K562 (cell line): ENCODE results near the gene POLR1D. TPM values are rescaled to one million over a fixed set of nuclear protein-coding genes. Genes with fewer than 3 reads are reported as not detected.

ENCODE experiments used
- ATAC-seq: fragments of 200-7000 bp; cut with Tn5 transposase; 3 replicates; pipeline ENCODE4 v1.9.1; 2020; ENCODE audit warnings: moderate library complexity
- BruUV-seq: library from RNA; stranded (reverse); fragments of 400-500 nt; replicated peaks from 2 replicates; lab custom pipeline; 2021; lab: Mats Ljungman, UMichigan
- CTCF ChIA-PET: fragments of 300-600 bp; formaldehyde crosslinking; extraction: SDS; loops from one replicate; lab custom pipeline; 2021; ENCODE audit warnings: low intra/inter-chr PET ratio; lab: Yijun Ruan, JAX
- POLR2A ChIA-PET: fragments of 300-600, 350-650 bp; sonication (Branson Sonifier 250); formaldehyde crosslinking; extraction: SDS; loops from one replicate; lab custom pipeline; 2021; ENCODE audit warnings: antibody characterized with exemption, inconsistent platforms; lab: Yijun Ruan, JAX
- DNase-seq, 4 experiments: peaks; one replicate each; pipeline versions ENCODE4 v3.0.0 to v3.0.0-alpha.2; 2011 to 2018; ENCODE audit warnings: low spot score in 3 of 4, mixed read lengths in 3 of 4; ENCODE audit errors: extremely low read depth in 1 of 4
- FAIRE-seq: peaks from 2 replicates; lab custom pipeline; 2011; peaks lifted over from hg19 to GRCh38; lab: Jason Lieb, UNC
- H2AFZ ChIP-seq: 2 replicates; pipeline ENCODE4 v1.6.0; 2011; ENCODE audit warnings: low read depth, low read length, control low read depth, inconsistent platforms
- H3K27ac ChIP-seq: fragments of 200-600 bp; 3 replicates; pipeline ENCODE4 v1.8.0; 2011; ENCODE audit warnings: low read depth, mild to moderate bottlenecking, control low read depth, inconsistent platforms, low read length, moderate library complexity, mixed read lengths; ENCODE audit errors: extremely low read depth
- H3K27me3 ChIP-seq, 2 experiments: fragments of 300-600 bp in 1 of 2; 2 replicates in 1 of 2; 3 replicates in 1 of 2; pipeline versions ENCODE4 v1.6.0 to v1.8.0; 2011; ENCODE audit warnings: inconsistent platforms in 2 of 2, low read length in 2 of 2, mild to moderate bottlenecking in 1 of 2, mixed read lengths in 1 of 2, moderate library complexity in 1 of 2; ENCODE audit not compliant: control insufficient read depth in 2 of 2, insufficient read depth in 2 of 2
- H3K36me3 ChIP-seq: fragments of 300-600 bp; 3 replicates; pipeline ENCODE4 v1.8.0; 2011; ENCODE audit warnings: mild to moderate bottlenecking, low read length, inconsistent platforms; ENCODE audit not compliant: control insufficient read depth, insufficient read depth
- H3K4me1 ChIP-seq, 2 experiments: fragments of 200-600 bp in 1 of 2; replicated peaks in 1 of 2; 2 replicates in 1 of 2; 3 replicates in 1 of 2; pipeline versions ENCODE4 v1.5.1 to v1.8.0; 2011; ENCODE audit warnings: inconsistent platforms in 2 of 2, low read length in 2 of 2, mild to moderate bottlenecking in 1 of 2, mixed read lengths in 1 of 2, moderate library complexity in 1 of 2; ENCODE audit not compliant: control insufficient read depth in 2 of 2, insufficient read depth in 2 of 2
- H3K4me2 ChIP-seq: 2 replicates; pipeline ENCODE4 v1.6.1; 2011; ENCODE audit warnings: low read length, control low read depth, inconsistent platforms, mixed read lengths; ENCODE audit not compliant: insufficient read depth
- H3K4me3 ChIP-seq: fragments of 200-600 bp; sonication (generic), shearing (Covaris generic); 2 replicates; pipeline ENCODE4 v1.5.1; 2016; ENCODE audit warnings: control low read depth, inconsistent platforms
- H3K79me2 ChIP-seq: fragments of 200-600 bp; 3 replicates; pipeline ENCODE4 v1.8.0; 2011; ENCODE audit warnings: low read length, inconsistent platforms; ENCODE audit not compliant: control insufficient read depth, insufficient read depth
- H3K9ac ChIP-seq, 2 experiments: 2 replicates each; pipeline versions ENCODE4 v1.6.0 to v1.6.1; 2011; ENCODE audit warnings: low read depth in 2 of 2, low read length in 2 of 2, control low read depth in 1 of 2, inconsistent platforms in 1 of 2, mild to moderate bottlenecking in 1 of 2, mixed read lengths in 1 of 2; ENCODE audit not compliant: insufficient read depth in 1 of 2
- H3K9me1 ChIP-seq: one replicate; pipeline ENCODE4 v1.6.0; 2011; ENCODE audit warnings: inconsistent platforms, mild to moderate bottlenecking, low read length, moderate library complexity; ENCODE audit not compliant: control insufficient read depth, insufficient read depth
- H3K9me3 ChIP-seq: replicated peaks from 2 replicates; pipeline ENCODE4 v1.5.1; 2011; ENCODE audit warnings: low read depth, low read length, inconsistent platforms; ENCODE audit not compliant: control insufficient read depth, insufficient read depth
- H4K20me1 ChIP-seq: replicated peaks from 2 replicates; pipeline ENCODE4 v1.6.1; 2011; ENCODE audit warnings: low read length, inconsistent platforms, mixed read lengths; ENCODE audit not compliant: control insufficient read depth, insufficient read depth
- KHSRP ChIP-seq: fragments of 450-650 bp; IDR thresholded peaks from 2 replicates; pipeline ENCODE4 v1.6.1; 2017
- MTA1 ChIP-seq: fragments of 450-650 bp; IDR thresholded peaks from 2 replicates; pipeline ENCODE4 v1.6.1; 2017; ENCODE audit warnings: borderline replicate concordance
- NUFIP1 ChIP-seq: fragments of 450-650 bp; IDR thresholded peaks from 2 replicates; pipeline ENCODE4 v1.6.1; 2018; ENCODE audit not compliant: partially characterized antibody
- PTRF ChIP-seq: fragments of 450-650 bp; IDR thresholded peaks from 2 replicates; pipeline ENCODE4 v1.6.1; 2016; ENCODE audit warnings: mild to moderate bottlenecking, missing genetic modification characterization, missing compliant biosample characterization
- SIN3A ChIP-seq, 2 experiments: fragments of 150-350 bp in 1 of 2; IDR thresholded peaks; 2 replicates each; pipeline ENCODE4 v1.6.1; 2011 to 2016; ENCODE audit warnings: borderline replicate concordance in 2 of 2, low read depth in 2 of 2, low read length in 2 of 2, mild to moderate bottlenecking in 2 of 2, moderate library complexity in 2 of 2; ENCODE audit not compliant: control insufficient read depth in 1 of 2
- TEAD1 ChIP-seq, 2 experiments: fragments of 450-650 bp in 1 of 2; sonication (generic) in 1 of 2; formaldehyde crosslinking; IDR thresholded peaks; 2 replicates each; pipeline versions ENCODE4 v1.4.0 to v1.8.0; 2020 to 2022; ENCODE audit warnings: mild to moderate bottlenecking in 2 of 2, missing genetic modification reagents in 1 of 2
- ZNF561 ChIP-seq: fragments of 450-650 bp; formaldehyde crosslinking; conservative IDR thresholded peaks from 2 replicates; pipeline ENCODE4 v1.4.0; 2020; ENCODE audit warnings: mild to moderate bottlenecking, moderate library complexity
- ZNF586 ChIP-seq: fragments of 450-650 bp; formaldehyde crosslinking; conservative IDR thresholded peaks from 2 replicates; pipeline ENCODE4 v1.4.0; 2020; ENCODE audit warnings: mild to moderate bottlenecking, moderate library complexity
- WGBS: fragments of 100-300 bp; shearing (Covaris generic); methylation state at CpG from one replicate; pipeline ENCODE4 v1.1.6; 2016; ENCODE audit warnings: low coverage, mixed read lengths; ENCODE audit not compliant: insufficient coverage; ENCODE audit errors: missing lambda C conversion rate; 5-methylcytosine and 5-hydroxymethylcytosine counted together
- in situ Hi-C: fragments of 300-500 bp; cut with MboI; formaldehyde crosslinking; loops from 4 replicates; pipeline ENCODE4 v1.15.0; 2018; ENCODE audit warnings: inconsistent platforms, mixed read lengths
- intact Hi-C: fragments of 100-400 bp; cut with micrococcal nuclease; formaldehyde crosslinking; loops from 2 replicates; pipeline ENCODE4 v1.14.2; 2022
- polyA plus RNA-seq, 8 experiments: library from polyadenylated mRNA; depleted of rRNA in 4 of 8; stranded (reverse) in 5 of 8; unstranded in 3 of 8; fragments of >200 nt; fragmentation: Nextera tagmentation in 2 of 8; fragmentation: Illumina TruSeq in 1 of 8; extraction: Ambion mirVana in 2 of 8; extraction: Trizol in 1 of 8; gene quantifications; 2 replicates each; pipeline versions ENCODE4 v1.2.1 to v1.2.3, GENCODE V29; 2011 to 2014; ENCODE audit warnings: inconsistent platforms in 1 of 8, missing spikeins in 1 of 8
- total RNA-seq, 7 experiments: library from RNA; depleted of rRNA in 6 of 7; stranded (reverse); fragments of >200 nt in 6 of 7; fragmentation: Illumina TruSeq in 2 of 7; extraction: Trizol in 2 of 7; gene quantifications; 2 replicates each; pipeline versions ENCODE4 v1.2.1 to v1.2.3, GENCODE V29; 2011 to 2021; ENCODE audit warnings: low replicate concordance in 1 of 7
- TF ChIP-seq, protein P1 (sequence below): fragments of 250-450 bp; sonication (Bioruptor Pico); IDR thresholded peaks from 2 replicates; pipeline ENCODE4 v1.8.0; 2022; ENCODE audit warnings: inconsistent platforms, mild to moderate bottlenecking, moderate library complexity, borderline replicate concordance
- TF ChIP-seq, protein P2 (sequence below): fragments of 250-450 bp; sonication (Bioruptor Pico); IDR thresholded peaks from 2 replicates; pipeline ENCODE4 v1.5.0; 2022; ENCODE audit warnings: mild to moderate bottlenecking
- TF ChIP-seq, protein P3 (sequence below): fragments of 250-450 bp; sonication (Bioruptor Pico); IDR thresholded peaks from 2 replicates; pipeline ENCODE4 v1.8.0; 2021; ENCODE audit warnings: moderate library complexity, mild to moderate bottlenecking, inconsistent platforms

Gene POLR1D
- total and polyA plus RNA-seq, 9 of the 15 experiments (the other 6 are each of a cell fraction or from before 2014, with no cell fraction given), result 107 to 188 (median 145) TPM

DNA sequence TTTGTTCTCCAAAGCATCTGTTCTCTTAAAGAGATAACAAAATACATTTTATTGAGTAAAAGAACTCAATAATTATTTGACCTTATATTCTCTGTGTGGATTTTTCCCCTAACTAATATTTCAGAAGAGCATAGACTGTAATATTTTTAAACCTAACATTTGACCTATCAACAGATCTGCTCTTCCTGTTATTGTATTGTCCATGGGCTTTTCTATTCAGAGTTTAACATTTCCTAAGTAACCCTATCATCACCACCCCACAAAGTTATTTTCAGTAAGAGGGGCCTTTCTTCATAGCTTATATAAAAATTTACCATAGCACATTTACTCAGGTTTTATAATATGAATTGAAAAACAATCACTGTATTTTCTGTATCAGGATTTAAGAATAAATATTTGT, 17.5 kb downstream of the POLR1D start (continued):
- TF ChIP-seq, protein P1, sequence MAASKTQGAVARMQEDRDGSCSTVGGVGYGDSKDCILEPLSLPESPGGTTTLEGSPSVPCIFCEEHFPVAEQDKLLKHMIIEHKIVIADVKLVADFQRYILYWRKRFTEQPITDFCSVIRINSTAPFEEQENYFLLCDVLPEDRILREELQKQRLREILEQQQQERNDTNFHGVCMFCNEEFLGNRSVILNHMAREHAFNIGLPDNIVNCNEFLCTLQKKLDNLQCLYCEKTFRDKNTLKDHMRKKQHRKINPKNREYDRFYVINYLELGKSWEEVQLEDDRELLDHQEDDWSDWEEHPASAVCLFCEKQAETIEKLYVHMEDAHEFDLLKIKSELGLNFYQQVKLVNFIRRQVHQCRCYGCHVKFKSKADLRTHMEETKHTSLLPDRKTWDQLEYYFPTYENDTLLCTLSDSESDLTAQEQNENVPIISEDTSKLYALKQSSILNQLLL, result no peak

DNA sequence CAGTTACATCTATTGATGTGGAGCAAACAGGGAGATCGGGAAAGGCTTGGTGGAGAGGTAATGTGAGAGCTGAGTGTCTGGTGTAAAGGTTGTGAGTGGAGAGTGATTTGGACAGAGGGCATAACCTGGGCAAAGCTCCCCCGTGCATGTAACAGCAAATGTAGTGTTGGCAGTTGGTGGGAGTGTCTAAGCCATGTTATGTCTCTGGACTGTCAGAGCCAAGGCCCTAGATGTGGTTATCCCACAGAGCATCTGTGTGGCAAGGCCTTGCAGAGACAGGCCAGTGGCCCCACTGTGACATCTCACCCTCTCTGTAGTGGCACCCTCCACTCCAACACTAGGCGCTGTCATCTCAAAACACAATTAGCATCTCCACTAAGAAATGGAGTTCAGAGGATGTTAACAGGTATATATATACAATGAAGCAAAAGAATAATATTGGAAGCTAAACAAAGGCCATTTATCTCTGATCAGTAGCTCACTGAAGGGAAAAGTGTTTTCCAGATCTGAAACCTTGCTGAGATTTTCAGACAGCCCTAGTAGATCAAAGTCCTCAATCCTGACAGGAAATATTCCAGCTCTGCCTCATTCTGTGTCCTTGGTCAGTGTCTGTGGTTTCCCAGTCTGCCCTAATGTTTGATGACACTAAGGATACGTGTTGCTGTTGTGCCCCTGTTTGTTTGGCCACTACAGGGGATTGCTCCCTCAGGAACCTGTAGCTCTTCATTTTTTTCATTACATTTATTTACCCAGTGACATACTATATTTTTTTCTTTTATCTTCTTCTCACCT, 20.2 kb downstream of the POLR1D start:
- Histone ChIP-seq H3K27ac (no peak overlapping the region), H2AFZ (no peak overlapping the region), H3K4me3 (no peak overlapping the region), H3K27me3 (no peaks in the 10 kb centered on the region)
- FAIRE-seq (no peak), DNase-seq (no peak)
- in situ Hi-C loops, result no loop called here
- CTCF ChIA-PET, result no interaction called here
- 82% methylated on average over 4 of the region's 4 CpGs for WGBS
- TF ChIP-seq, protein P2, sequence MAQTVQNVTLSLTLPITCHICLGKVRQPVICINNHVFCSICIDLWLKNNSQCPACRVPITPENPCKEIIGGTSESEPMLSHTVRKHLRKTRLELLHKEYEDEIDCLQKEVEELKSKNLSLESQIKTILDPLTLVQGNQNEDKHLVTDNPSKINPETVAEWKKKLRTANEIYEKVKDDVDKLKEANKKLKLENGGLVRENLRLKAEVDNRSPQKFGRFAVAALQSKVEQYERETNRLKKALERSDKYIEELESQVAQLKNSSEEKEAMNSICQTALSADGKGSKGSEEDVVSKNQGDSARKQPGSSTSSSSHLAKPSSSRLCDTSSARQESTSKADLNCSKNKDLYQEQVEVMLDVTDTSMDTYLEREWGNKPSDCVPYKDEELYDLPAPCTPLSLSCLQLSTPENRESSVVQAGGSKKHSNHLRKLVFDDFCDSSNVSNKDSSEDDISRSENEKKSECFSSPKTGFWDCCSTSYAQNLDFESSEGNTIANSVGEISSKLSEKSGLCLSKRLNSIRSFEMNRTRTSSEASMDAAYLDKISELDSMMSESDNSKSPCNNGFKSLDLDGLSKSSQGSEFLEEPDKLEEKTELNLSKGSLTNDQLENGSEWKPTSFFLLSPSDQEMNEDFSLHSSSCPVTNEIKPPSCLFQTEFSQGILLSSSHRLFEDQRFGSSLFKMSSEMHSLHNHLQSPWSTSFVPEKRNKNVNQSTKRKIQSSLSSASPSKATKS (CRISPR knock-in tag), result no peak
- TF ChIP-seq ZNF561 (CRISPR knock-in tag), result no peak
- TF ChIP-seq, protein P3, sequence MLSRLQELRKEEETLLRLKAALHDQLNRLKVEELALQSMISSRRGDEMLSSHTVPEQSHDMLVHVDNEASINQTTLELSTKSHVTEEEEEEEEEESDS (CRISPR knock-in tag), result no peak
- no peak for TF ChIP-seq TEAD1 (CRISPR knock-in tag; IDR thresholded peaks at IDR 0.05)
- no peak for TF ChIP-seq PTRF
- TF ChIP-seq KHSRP, result no peak
- no peak for TF ChIP-seq SIN3A (IDR thresholded peaks at IDR 0.05; ENCODE audit: borderline replicate concordance in 2 of 2, control insufficient read depth in 1 of 2, low read depth in 2 of 2, low read length in 2 of 2)
- TF ChIP-seq MTA1, result no peak
- no peak for TF ChIP-seq NUFIP1
- TF ChIP-seq ZNF586, result no peak
- TF ChIP-seq, all 486 proteins: peak for 0
- Histone ChIP-seq H3K4me1 (peaks cover 0 to 12% of the 10 kb centered on the region in 2 experiments; a peak in 4 of 5 replicates), H3K9me3 (no peaks in the 10 kb centered on the region), H3K4me2 (no peak overlapping the region), H4K20me1 (no peaks in the 10 kb centered on the region), H3K9ac (no peak overlapping the region), H3K9me1 (no peaks in the 10 kb centered on the region), H3K36me3 (no peaks in the 10 kb centered on the region), H3K79me2 (peaks cover 18% of the 10 kb centered on the region)
- intact Hi-C loops, result no loop called here
- no TSS peak for BruUV-seq
- POLR2A ChIA-PET, result interaction anchor here (0.5 to 1.6 kb wide), 2 partner anchors 8 to 475 kb away, joined by 3 to 4 read pairs; no protein-coding TSS in a partner anchor
- ATAC-seq, result no peak
